GM23338 (cell line): ENCODE data around the gene RAMACL.

Experiments used
- EZH2 ChIP-seq: fragments of 200-600 bp; sonication (generic); IDR thresholded peaks from one replicate; pipeline ENCODE4 v1.8.0; 2017; ENCODE audit warnings: antibody characterized with exemption, mild to moderate bottlenecking, low read depth; ENCODE audit not compliant: unreplicated experiment
- JUNB ChIP-seq: IDR thresholded peaks from one replicate; pipeline ENCODE4 v1.6.1; 2016; ENCODE audit warnings: antibody characterized with exemption; ENCODE audit not compliant: unreplicated experiment
- POLR2AphosphoS5 ChIP-seq: IDR thresholded peaks from 2 replicates; pipeline ENCODE4 v1.6.1; 2016; ENCODE audit warnings: antibody characterized with exemption, low read depth
- REST ChIP-seq: IDR thresholded peaks from one replicate; pipeline ENCODE4 v1.6.1; 2018; ENCODE audit warnings: antibody characterized with exemption; ENCODE audit not compliant: unreplicated experiment
- STAT1 ChIP-seq: IDR thresholded peaks from one replicate; pipeline ENCODE4 v1.6.1; 2016; ENCODE audit warnings: antibody characterized with exemption; ENCODE audit not compliant: unreplicated experiment
- ZNF114 ChIP-seq: fragments of 250-450 bp; sonication (Bioruptor Pico); IDR thresholded peaks from 2 replicates; pipeline ENCODE4 v1.5.0; 2020; ENCODE audit warnings: mild to moderate bottlenecking, moderate library complexity
- ZNF331 ChIP-seq: fragments of 250-450 bp; sonication (Bioruptor Pico); IDR thresholded peaks from 2 replicates; pipeline ENCODE4 v1.5.0; 2020; ENCODE audit warnings: low read depth, mild to moderate bottlenecking, moderate library complexity
- TF ChIP-seq, protein P1 (sequence below), 2 experiments: fragments of 200-600 bp in 1 of 2; sonication (generic) in 1 of 2; conservative IDR thresholded peaks; 2 replicates each; pipeline versions ENCODE4 v1.5.1 to v1.6.1; 2016 to 2017; ENCODE audit warnings: antibody characterized with exemption in 2 of 2, low read depth in 2 of 2, mild to moderate bottlenecking in 2 of 2, moderate library complexity in 1 of 2

- TF ChIP-seq, protein P1, sequence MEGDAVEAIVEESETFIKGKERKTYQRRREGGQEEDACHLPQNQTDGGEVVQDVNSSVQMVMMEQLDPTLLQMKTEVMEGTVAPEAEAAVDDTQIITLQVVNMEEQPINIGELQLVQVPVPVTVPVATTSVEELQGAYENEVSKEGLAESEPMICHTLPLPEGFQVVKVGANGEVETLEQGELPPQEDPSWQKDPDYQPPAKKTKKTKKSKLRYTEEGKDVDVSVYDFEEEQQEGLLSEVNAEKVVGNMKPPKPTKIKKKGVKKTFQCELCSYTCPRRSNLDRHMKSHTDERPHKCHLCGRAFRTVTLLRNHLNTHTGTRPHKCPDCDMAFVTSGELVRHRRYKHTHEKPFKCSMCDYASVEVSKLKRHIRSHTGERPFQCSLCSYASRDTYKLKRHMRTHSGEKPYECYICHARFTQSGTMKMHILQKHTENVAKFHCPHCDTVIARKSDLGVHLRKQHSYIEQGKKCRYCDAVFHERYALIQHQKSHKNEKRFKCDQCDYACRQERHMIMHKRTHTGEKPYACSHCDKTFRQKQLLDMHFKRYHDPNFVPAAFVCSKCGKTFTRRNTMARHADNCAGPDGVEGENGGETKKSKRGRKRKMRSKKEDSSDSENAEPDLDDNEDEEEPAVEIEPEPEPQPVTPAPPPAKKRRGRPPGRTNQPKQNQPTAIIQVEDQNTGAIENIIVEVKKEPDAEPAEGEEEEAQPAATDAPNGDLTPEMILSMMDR (conservative IDR thresholded peaks at IDR 0.05; ENCODE audit: low read depth in 2 of 2) = no peak
- no peak for TF ChIP-seq EZH2
- TF ChIP-seq ZNF114 = no peak
- no peak for TF ChIP-seq STAT1
- TF ChIP-seq POLR2AphosphoS5 = no peak
- TF ChIP-seq JUNB = no peak
- no peak for TF ChIP-seq ZNF331 (CRISPR knock-in tag)
- TF ChIP-seq REST = no peak
These were observed 22.3 kb upstream of the RAMACL start for GRCh38 chr6:166608774-166609173.
